ENCODE measurements around the gene AMH. TPM values are rescaled to one million over a fixed set of nuclear protein-coding genes. Genes with fewer than 3 reads are reported as not detected.

Gene AMH
- total and polyA plus RNA-seq, 2 of the 13 experiments (the other 11 are each of a cell fraction or from before 2014, with no cell fraction given): 0.03 to 0.18 TPM

DNA sequence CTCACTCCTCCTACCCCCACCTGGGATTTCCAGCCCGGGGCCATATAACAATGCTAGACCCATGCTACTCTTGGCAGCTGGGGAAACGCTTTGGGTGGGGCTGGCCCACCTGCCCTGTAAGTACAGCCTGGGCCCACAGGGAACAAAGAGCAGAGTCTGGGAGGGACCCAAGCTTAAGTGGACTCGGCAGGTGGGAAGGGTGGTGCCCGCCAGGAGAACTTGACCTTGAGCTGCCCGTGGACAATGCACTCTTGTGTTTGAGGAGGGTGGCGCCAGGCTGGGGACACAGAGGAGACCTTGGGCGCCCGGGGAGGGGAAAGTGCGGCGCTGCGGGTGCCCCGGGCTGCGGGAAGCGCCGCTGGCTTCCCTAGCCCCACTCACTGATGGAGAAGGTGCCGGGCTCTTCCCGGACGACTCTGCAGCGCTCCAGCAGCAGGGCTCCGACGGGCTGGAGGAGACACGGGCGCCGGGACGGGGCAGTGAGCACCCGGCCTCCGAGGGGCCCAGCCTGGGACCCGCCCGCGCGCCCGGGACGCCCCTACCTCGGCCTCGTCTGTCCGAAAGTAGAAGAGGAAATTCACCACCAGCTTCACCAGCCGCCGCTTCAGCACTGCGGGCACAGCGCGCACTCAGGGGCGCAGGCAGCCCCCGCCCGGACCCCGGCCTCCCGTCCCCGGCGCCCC lies 13.6 kb upstream of the AMH start (continued):
- TF ChIP-seq, protein P1, sequence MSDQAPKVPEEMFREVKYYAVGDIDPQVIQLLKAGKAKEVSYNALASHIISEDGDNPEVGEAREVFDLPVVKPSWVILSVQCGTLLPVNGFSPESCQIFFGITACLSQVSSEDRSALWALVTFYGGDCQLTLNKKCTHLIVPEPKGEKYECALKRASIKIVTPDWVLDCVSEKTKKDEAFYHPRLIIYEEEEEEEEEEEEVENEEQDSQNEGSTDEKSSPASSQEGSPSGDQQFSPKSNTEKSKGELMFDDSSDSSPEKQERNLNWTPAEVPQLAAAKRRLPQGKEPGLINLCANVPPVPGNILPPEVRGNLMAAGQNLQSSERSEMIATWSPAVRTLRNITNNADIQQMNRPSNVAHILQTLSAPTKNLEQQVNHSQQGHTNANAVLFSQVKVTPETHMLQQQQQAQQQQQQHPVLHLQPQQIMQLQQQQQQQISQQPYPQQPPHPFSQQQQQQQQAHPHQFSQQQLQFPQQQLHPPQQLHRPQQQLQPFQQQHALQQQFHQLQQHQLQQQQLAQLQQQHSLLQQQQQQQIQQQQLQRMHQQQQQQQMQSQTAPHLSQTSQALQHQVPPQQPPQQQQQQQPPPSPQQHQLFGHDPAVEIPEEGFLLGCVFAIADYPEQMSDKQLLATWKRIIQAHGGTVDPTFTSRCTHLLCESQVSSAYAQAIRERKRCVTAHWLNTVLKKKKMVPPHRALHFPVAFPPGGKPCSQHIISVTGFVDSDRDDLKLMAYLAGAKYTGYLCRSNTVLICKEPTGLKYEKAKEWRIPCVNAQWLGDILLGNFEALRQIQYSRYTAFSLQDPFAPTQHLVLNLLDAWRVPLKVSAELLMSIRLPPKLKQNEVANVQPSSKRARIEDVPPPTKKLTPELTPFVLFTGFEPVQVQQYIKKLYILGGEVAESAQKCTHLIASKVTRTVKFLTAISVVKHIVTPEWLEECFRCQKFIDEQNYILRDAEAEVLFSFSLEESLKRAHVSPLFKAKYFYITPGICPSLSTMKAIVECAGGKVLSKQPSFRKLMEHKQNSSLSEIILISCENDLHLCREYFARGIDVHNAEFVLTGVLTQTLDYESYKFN (CRISPR knock-in tag; conservative IDR thresholded peaks at IDR 0.05): peak; percentile 54; the same call in 1 of the 2 replicates
- peak; percentile 26; the same call in 1 of the 2 replicates for TF ChIP-seq KLF12 (CRISPR knock-in tag; IDR thresholded peaks at IDR 0.05; ENCODE audit: borderline replicate concordance)
- TF ChIP-seq GPN1 (CRISPR knock-in tag; IDR thresholded peaks at IDR 0.05; ENCODE audit: borderline replicate concordance): no peak
- TF ChIP-seq NCOR1 (IDR thresholded peaks at IDR 0.05; ENCODE audit: borderline replicate concordance, low read length): peak; percentile 85
- TF ChIP-seq, protein P2, sequence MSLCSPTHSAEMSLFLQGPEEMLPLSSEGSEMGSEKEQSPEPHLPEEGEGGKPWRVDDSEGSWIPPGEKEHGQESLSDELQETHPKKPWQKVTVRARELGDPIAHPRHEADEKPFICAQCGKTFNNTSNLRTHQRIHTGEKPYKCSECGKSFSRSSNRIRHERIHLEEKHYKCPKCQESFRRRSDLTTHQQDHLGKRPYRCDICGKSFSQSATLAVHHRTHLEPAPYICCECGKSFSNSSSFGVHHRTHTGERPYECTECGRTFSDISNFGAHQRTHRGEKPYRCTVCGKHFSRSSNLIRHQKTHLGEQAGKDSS (CRISPR knock-in tag; IDR thresholded peaks at IDR 0.05; ENCODE audit: borderline replicate concordance, low read depth): no peak
- 0 out of 2 replicates have a peak, but pooled peaks have one; percentile 23 for TF ChIP-seq ERF (CRISPR knock-in tag; IDR thresholded peaks at IDR 0.05)
- TF ChIP-seq, protein P3, sequence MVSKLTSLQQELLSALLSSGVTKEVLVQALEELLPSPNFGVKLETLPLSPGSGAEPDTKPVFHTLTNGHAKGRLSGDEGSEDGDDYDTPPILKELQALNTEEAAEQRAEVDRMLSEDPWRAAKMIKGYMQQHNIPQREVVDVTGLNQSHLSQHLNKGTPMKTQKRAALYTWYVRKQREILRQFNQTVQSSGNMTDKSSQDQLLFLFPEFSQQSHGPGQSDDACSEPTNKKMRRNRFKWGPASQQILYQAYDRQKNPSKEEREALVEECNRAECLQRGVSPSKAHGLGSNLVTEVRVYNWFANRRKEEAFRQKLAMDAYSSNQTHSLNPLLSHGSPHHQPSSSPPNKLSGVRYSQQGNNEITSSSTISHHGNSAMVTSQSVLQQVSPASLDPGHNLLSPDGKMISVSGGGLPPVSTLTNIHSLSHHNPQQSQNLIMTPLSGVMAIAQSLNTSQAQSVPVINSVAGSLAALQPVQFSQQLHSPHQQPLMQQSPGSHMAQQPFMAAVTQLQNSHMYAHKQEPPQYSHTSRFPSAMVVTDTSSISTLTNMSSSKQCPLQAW (CRISPR knock-in tag; IDR thresholded peaks at IDR 0.05): peak; percentile 41; the same call in 1 of the 2 replicates
- TF ChIP-seq EEA1 (CRISPR knock-in tag; IDR thresholded peaks at IDR 0.05; ENCODE audit: borderline replicate concordance): no peak
- TF ChIP-seq, protein P4, sequence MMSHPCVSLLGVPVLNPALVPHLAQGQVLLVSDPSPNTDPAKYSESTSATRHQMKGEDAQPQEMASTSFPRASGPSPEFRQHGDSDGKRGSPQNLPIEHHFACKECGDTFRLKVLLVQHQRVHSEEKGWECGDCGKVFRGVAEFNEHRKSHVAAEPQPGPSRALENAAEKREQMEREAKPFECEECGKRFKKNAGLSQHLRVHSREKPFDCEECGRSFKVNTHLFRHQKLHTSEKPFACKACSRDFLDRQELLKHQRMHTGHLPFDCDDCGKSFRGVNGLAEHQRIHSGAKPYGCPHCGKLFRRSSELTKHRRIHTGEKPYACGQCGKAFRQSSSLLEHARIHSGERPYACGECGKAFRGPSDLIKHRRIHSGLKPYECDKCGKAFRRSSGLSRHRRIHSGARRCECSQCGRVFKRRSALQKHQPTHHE (CRISPR knock-in tag; IDR thresholded peaks at IDR 0.05; ENCODE audit: borderline replicate concordance): no peak
- TF ChIP-seq ZNF333 (CRISPR knock-in tag; IDR thresholded peaks at IDR 0.05; ENCODE audit: borderline replicate concordance): no peak
- no peak for TF ChIP-seq MIER3 (CRISPR knock-in tag; IDR thresholded peaks at IDR 0.05; ENCODE audit: borderline replicate concordance)
- no peak for TF ChIP-seq FOXA1 (IDR thresholded peaks at IDR 0.05)
- peak; percentile 61; the same call in 1 of the 2 replicates for TF ChIP-seq FOXA1 (CRISPR knock-in tag; IDR thresholded peaks at IDR 0.05)
- TF ChIP-seq, protein P5, sequence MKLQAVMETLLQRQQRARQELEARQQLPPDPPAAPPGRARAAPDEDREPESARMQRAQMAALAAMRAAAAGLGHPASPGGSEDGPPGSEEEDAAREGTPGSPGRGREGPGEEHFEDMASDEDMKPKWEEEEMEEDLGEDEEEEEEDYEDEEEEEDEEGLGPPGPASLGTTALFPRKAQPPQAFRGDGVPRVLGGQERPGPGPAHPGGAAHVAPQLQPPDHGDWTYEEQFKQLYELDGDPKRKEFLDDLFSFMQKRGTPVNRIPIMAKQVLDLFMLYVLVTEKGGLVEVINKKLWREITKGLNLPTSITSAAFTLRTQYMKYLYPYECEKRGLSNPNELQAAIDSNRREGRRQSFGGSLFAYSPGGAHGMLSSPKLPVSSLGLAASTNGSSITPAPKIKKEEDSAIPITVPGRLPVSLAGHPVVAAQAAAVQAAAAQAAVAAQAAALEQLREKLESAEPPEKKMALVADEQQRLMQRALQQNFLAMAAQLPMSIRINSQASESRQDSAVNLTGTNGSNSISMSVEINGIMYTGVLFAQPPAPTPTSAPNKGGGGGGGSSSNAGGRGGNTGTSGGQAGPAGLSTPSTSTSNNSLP (IDR thresholded peaks at IDR 0.05; ENCODE audit: low read depth, low read length): no peak
- no peak for TF ChIP-seq ZSCAN25 (CRISPR knock-in tag; IDR thresholded peaks at IDR 0.05)
- peak; percentile 58; the same call in 1 of the 2 replicates for TF ChIP-seq KDM6A (CRISPR knock-in tag; IDR thresholded peaks at IDR 0.05; ENCODE audit: low read depth)
- no peak for TF ChIP-seq TMF1 (CRISPR knock-in tag; IDR thresholded peaks at IDR 0.05; ENCODE audit: low read depth)
- TF ChIP-seq STAT5B (CRISPR knock-in tag; IDR thresholded peaks at IDR 0.05): no peak
- peak; percentile 81 for TF ChIP-seq HNF4A (CRISPR knock-in tag; IDR thresholded peaks at IDR 0.05)
- TF ChIP-seq ZNF75D (CRISPR knock-in tag; IDR thresholded peaks at IDR 0.05; ENCODE audit: borderline replicate concordance): no peak
- peak; percentile 89 for TF ChIP-seq SP5 (CRISPR knock-in tag; IDR thresholded peaks at IDR 0.05; ENCODE audit: borderline replicate concordance, low read depth)
- TF ChIP-seq KAT2B (IDR thresholded peaks at IDR 0.05; ENCODE audit: borderline replicate concordance, low read depth, low read length): no peak

Data from HepG2 (cell line).